ENCODE results near the gene APBA3. TPM values are rescaled to one million over a fixed set of nuclear protein-coding genes. Genes with fewer than 3 reads are reported as not detected.
A peak's percentile ranks its signal among the peaks of the same experiment; 100 is the strongest.

APBA3 gene
- total RNA-seq, 2 experiments from 2014 or later, result 45.8 to 50.0 TPM

- Histone ChIP-seq H3K27me3 (ENCODE audit: control insufficient read depth in 1 of 2, insufficient read depth in 2 of 2, low read length in 2 of 2) (peaks cover 0 to 2% of the 10 kb centered on the region in 2 experiments), H3K4me1 (ENCODE audit: insufficient read depth, low read length) (peaks cover 41% of the 10 kb centered on the region), H3K9me3 (ENCODE audit: control insufficient read depth in 1 of 2, insufficient read depth in 1 of 2, low read length in 2 of 2) (no peaks in the 10 kb centered on the region), H3K4me3 (ENCODE audit: low read length) (no peak overlapping the region), H3K36me3 (ENCODE audit: insufficient read depth, low read length) (no peaks in the 10 kb centered on the region), H3K27ac (ENCODE audit: low read depth in 1 of 2, low read length in 2 of 2) (no peak overlapping the region)
- no peak overlapping the region for H3K27ac Mint-ChIP-seq
- H3K36me3 Mint-ChIP-seq (ENCODE audit: low read depth), result no peaks in the 10 kb centered on the region
- DNase-seq, result no peak
- H3K4me1 Mint-ChIP-seq (ENCODE audit: low read depth), result peaks cover 23% of the 10 kb centered on the region
- H3K27me3 Mint-ChIP-seq, result peaks cover 3% of the 10 kb centered on the region
- H3K9me3 Mint-ChIP-seq, result no peaks in the 10 kb centered on the region
- no peak for ATAC-seq (ENCODE audit: poor library complexity)
- no peak for TF ChIP-seq CTCF (IDR thresholded peaks at IDR 0.05)
- CTCF ChIA-PET, result interaction anchor here (0.8 kb wide), 1 partner anchor 9 kb away, joined by 5 read pairs; no protein-coding TSS in a partner anchor
- H3K4me3 Mint-ChIP-seq, result peak overlapping the region; percentile 77
- POLR2A ChIA-PET, result interaction anchor here (5.3 kb wide), 1 partner anchor 13 kb away, joined by 49 read pairs; no protein-coding TSS in a partner anchor
- intact Hi-C loops (cut with DNase I, micrococcal nuclease), result loop anchor here in 1 of 2 experiments (2.0 kb wide), 1 partner anchor 62 kb away; the partner anchor contains the start of gene MRPL54
Observed at GRCh38 chr19:3701200-3701599, 60.3 kb downstream of the APBA3 start.

Other genes with a start within 250 kb of the APBA3 start
- gene TEKTIP1, start 222.5 kb downstream of the APBA3 start, total RNA-seq, result 1 to 10 TPM; 5.7 to 6.0 TPM
- gene MFSD12, start 204.1 kb downstream of the APBA3 start, total RNA-seq, result 10 to 100 TPM; 62.5 to 65.0 TPM
- 10 to 100 TPM; 34.3 to 36.6 TPM for gene HMG20B, start 188.7 kb downstream of the APBA3 start, total RNA-seq
- 1 to 10 TPM; 1.1 TPM for gene GIPC3, start 176.2 kb downstream of the APBA3 start, total RNA-seq
- gene TBXA2R, start 154.8 kb downstream of the APBA3 start, total RNA-seq, result under 1 TPM; 0.47 to 0.75 TPM
- 10 to 100 TPM; 25.8 to 25.9 TPM for gene CACTIN, start 134.9 kb downstream of the APBA3 start, total RNA-seq
- 10 to 100 TPM; 14.7 to 15.5 TPM for gene PIP5K1C, start 61.2 kb downstream of the APBA3 start, total RNA-seq
- 1 to 10 TPM; 8.2 to 9.0 TPM for gene TJP3, start 53.3 kb downstream of the APBA3 start, total RNA-seq
- gene MRPL54, start 990 bp upstream of the APBA3 start, total RNA-seq, result 10 to 100 TPM; 68.9 to 71.1 TPM
- gene RAX2, start 10.5 kb upstream of the APBA3 start, total RNA-seq, result not detected
- 1 to 10 TPM; 9.1 to 9.4 TPM for gene MATK, start 24.7 kb upstream of the APBA3 start, total RNA-seq
- under 1 TPM; 0.73 to 0.82 TPM for gene ZFR2, start 107.3 kb upstream of the APBA3 start, total RNA-seq
- gene ATCAY, start 119.0 kb upstream of the APBA3 start, total RNA-seq, result not detected
- not detected for gene NMRK2, start 171.4 kb upstream of the APBA3 start, total RNA-seq
- gene DAPK3, start 209.4 kb upstream of the APBA3 start, total RNA-seq, result 10 to 100 TPM; 21.1 to 22.9 TPM
- 1,000 to 10,000 TPM; 2,756 to 2,866 TPM for gene EEF2, start 223.8 kb upstream of the APBA3 start, total RNA-seq
- gene PIAS4, start 246.0 kb upstream of the APBA3 start, total RNA-seq, result 10 to 100 TPM; 14.5 to 16.5 TPM